Common myeloid progenitor, CD34-positive (primary cell): ENCODE results near the gene POPDC3.

ENCODE experiments used
- CTCF ChIA-PET: fragments of 350-600 bp; sonication (Branson Sonifier 250); formaldehyde crosslinking; loops from one replicate; lab custom pipeline; 2021; ENCODE audit warnings: antibody characterized with exemption; lab: Charles Lee
- POLR2A ChIA-PET: fragments of 350-600 bp; sonication (Branson Sonifier 250); formaldehyde crosslinking; loops from one replicate; lab custom pipeline; 2021; ENCODE audit warnings: antibody characterized with exemption; lab: Charles Lee
- DNase-seq, 3 donors: peaks; one replicate each; pipeline versions ENCODE4 v3.0.0 to v3.0.0-alpha.2; 2013
- H3K27ac ChIP-seq, 2 experiments: 1 replicate in 1 of 2; 2 replicates in 1 of 2; pipeline ENCODE4 v1.7.0; 2013; ENCODE audit warnings: inconsistent platforms in 2 of 2, low read length in 2 of 2, mild to moderate bottlenecking in 2 of 2, low read depth in 1 of 2, moderate library complexity in 1 of 2; ENCODE audit not compliant: severe bottlenecking in 2 of 2, insufficient read depth in 1 of 2, poor library complexity in 1 of 2
- H3K27me3 ChIP-seq, 5 experiments: replicated peaks in 2 of 5; 1 replicate in 3 of 5; 2 replicates in 2 of 5; pipeline versions ENCODE4 v1.6.1 to v1.7.0; 2013; ENCODE audit warnings: low read length in 4 of 5, mild to moderate bottlenecking in 2 of 5, moderate library complexity in 2 of 5, inconsistent platforms in 1 of 5; ENCODE audit not compliant: insufficient read depth in 5 of 5, control insufficient read depth in 4 of 5
- H3K36me3 ChIP-seq, 4 experiments: 1 replicate in 2 of 4; 2 replicates in 2 of 4; pipeline versions ENCODE4 v1.6.1 to v1.7.0; 2013; ENCODE audit warnings: low read length in 3 of 4, control low read depth in 1 of 4, mild to moderate bottlenecking in 1 of 4; ENCODE audit not compliant: control insufficient read depth in 4 of 4, insufficient read depth in 4 of 4
- H3K4me1 ChIP-seq, 4 experiments: 1 replicate in 3 of 4; 2 replicates in 1 of 4; pipeline versions ENCODE4 v1.6.1 to v1.7.1; 2013; ENCODE audit warnings: low read length in 3 of 4, mild to moderate bottlenecking in 3 of 4, control low read depth in 1 of 4, inconsistent platforms in 1 of 4, moderate library complexity in 1 of 4; ENCODE audit not compliant: control insufficient read depth in 4 of 4, insufficient read depth in 4 of 4; ENCODE audit errors: control extremely low read depth in 1 of 4
- H3K4me3 ChIP-seq, 7 experiments: 1 replicate in 4 of 7; 2 replicates in 3 of 7; pipeline versions ENCODE4 v1.5.1 to v1.7.0; 2013; ENCODE audit warnings: mild to moderate bottlenecking in 7 of 7, low read length in 6 of 7, moderate library complexity in 6 of 7, inconsistent platforms in 2 of 7, low read depth in 2 of 7, control low read depth in 1 of 7; ENCODE audit not compliant: insufficient read depth in 4 of 7, control insufficient read depth in 1 of 7; ENCODE audit errors: extremely low read depth in 1 of 7
- H3K9me3 ChIP-seq, 5 experiments: 1 replicate in 4 of 5; 2 replicates in 1 of 5; pipeline versions ENCODE4 v1.6.1 to v1.7.1; 2013; ENCODE audit warnings: low read length in 4 of 5, mild to moderate bottlenecking in 2 of 5, inconsistent platforms in 1 of 5, low read depth in 1 of 5, moderate library complexity in 1 of 5; ENCODE audit not compliant: control insufficient read depth in 4 of 5, insufficient read depth in 2 of 5; ENCODE audit errors: control extremely low read depth in 1 of 5
- WGBS: methylation state at CpG from one replicate; pipeline ENCODE4 v1.1.5; 2013; ENCODE audit not compliant: insufficient coverage; 5-methylcytosine and 5-hydroxymethylcytosine counted together

Gene POPDC3

GRCh38 chr6:105215506-105215905 is 35.7 kb upstream of the POPDC3 start:
- DNase-seq: no peak
- POLR2A ChIA-PET: no interaction called here
- no peaks in the 10 kb centered on the region for H3K27me3 ChIP-seq
- no peaks in the 10 kb centered on the region for H3K4me1 ChIP-seq
- WGBS: no CpG with 5 or more reads among the region's 3 CpGs
- H3K27ac ChIP-seq: no peak overlapping the region
- CTCF ChIA-PET: no interaction called here
- no peaks in the 10 kb centered on the region for H3K36me3 ChIP-seq
- H3K9me3 ChIP-seq: no peaks in the 10 kb centered on the region
- H3K4me3 ChIP-seq: no peak overlapping the region

GRCh38 chr6:105214668-105215067 is 34.9 kb upstream of the POPDC3 start:
- CTCF ChIA-PET: no interaction called here
- no peak for DNase-seq

GRCh38 chr6:105213272-105213671 is 33.5 kb upstream of the POPDC3 start:
- CTCF ChIA-PET: no interaction called here
- Histone ChIP-seq H3K27me3 (no peaks in the 10 kb centered on the region), H3K4me1 (peaks cover 0 to 4% (median 0%) of the 10 kb centered on the region in 4 experiments), H3K4me3 (no peak overlapping the region), H3K36me3 (no peaks in the 10 kb centered on the region), H3K27ac (no peak overlapping the region), H3K9me3 (no peaks in the 10 kb centered on the region)
- POLR2A ChIA-PET: no interaction called here
- no peak for DNase-seq

More at GRCh38 chr6:105214668-105215067, 34.9 kb upstream of the POPDC3 start:
- Histone ChIP-seq H3K36me3 (no peaks in the 10 kb centered on the region), H3K4me1 (peaks cover 0 to 4% (median 0%) of the 10 kb centered on the region in 4 experiments), H3K27me3 (no peaks in the 10 kb centered on the region), H3K4me3 (no peak overlapping the region), H3K27ac (no peak overlapping the region), H3K9me3 (no peaks in the 10 kb centered on the region)
- POLR2A ChIA-PET: no interaction called here

- H3K9me3 ChIP-seq: no peaks in the 10 kb centered on the region
Measured at GRCh38 chr6:105212587-105212986, 32.8 kb upstream of the POPDC3 start.

GRCh38 chr6:105211831-105212230 is 32.0 kb upstream of the POPDC3 start:
- Histone ChIP-seq H3K4me1 (peaks cover 0 to 4% (median 0%) of the 10 kb centered on the region in 4 experiments), H3K27me3 (no peaks in the 10 kb centered on the region), H3K27ac (no peak overlapping the region), H3K36me3 (no peaks in the 10 kb centered on the region), H3K9me3 (no peaks in the 10 kb centered on the region), H3K4me3 (no peak overlapping the region)
- WGBS: no CpG with 5 or more reads among the region's 3 CpGs
- POLR2A ChIA-PET: interaction anchor here (0.6 kb wide), 1 partner anchor 628 kb away, joined by 6 read pairs; no protein-coding TSS in a partner anchor
- CTCF ChIA-PET: no interaction called here
- no peak for DNase-seq

More at GRCh38 chr6:105212587-105212986, 32.8 kb upstream of the POPDC3 start:
- Histone ChIP-seq H3K4me3 (no peak overlapping the region), H3K36me3 (no peaks in the 10 kb centered on the region), H3K27ac (no peak overlapping the region), H3K4me1 (peaks cover 0 to 4% (median 0%) of the 10 kb centered on the region in 4 experiments), H3K27me3 (no peaks in the 10 kb centered on the region)
- POLR2A ChIA-PET: interaction anchor here (0.6 kb wide), 1 partner anchor 629 kb away, joined by 6 read pairs; no protein-coding TSS in a partner anchor
- no peak for DNase-seq
- CTCF ChIA-PET: no interaction called here
- no CpG with 5 or more reads among the region's 1 CpG for WGBS

GRCh38 chr6:105210932-105211531 is 31.2 kb upstream of the POPDC3 start:
- CTCF ChIA-PET: no interaction called here

GRCh38 chr6:105209950-105210706 is 30.3 kb upstream of the POPDC3 start:
- POLR2A ChIA-PET: no interaction called here

More at GRCh38 chr6:105210932-105211531, 31.2 kb upstream of the POPDC3 start:
- Histone ChIP-seq H3K9me3 (no peaks in the 10 kb centered on the region), H3K4me3 (no peak overlapping the region), H3K27me3 (peaks cover 0 to under 1% (median 0%) of the 10 kb centered on the region in 5 experiments), H3K36me3 (no peaks in the 10 kb centered on the region), H3K4me1 (peaks cover 0 to 4% (median 0%) of the 10 kb centered on the region in 4 experiments), H3K27ac (no peak overlapping the region)
- POLR2A ChIA-PET: no interaction called here
- DNase-seq: no peak
- WGBS: no CpG with 5 or more reads among the region's 1 CpG

More at GRCh38 chr6:105209950-105210706, 30.3 kb upstream of the POPDC3 start:
- Histone ChIP-seq H3K4me3 (no peak overlapping the region), H3K27me3 (peaks cover 0 to 2% (median 0%) of the 10 kb centered on the region in 5 experiments), H3K4me1 (peaks cover 0 to 4% (median 0%) of the 10 kb centered on the region in 4 experiments), H3K27ac (no peak overlapping the region), H3K36me3 (no peaks in the 10 kb centered on the region), H3K9me3 (no peaks in the 10 kb centered on the region)
- no peak for DNase-seq
- CTCF ChIA-PET: no interaction called here
- 96% methylated on average over 3 of the region's 5 CpGs for WGBS
